Measurements from ENCODE around the gene TMEM121.
"Not testable (repeated sequence)": the region's sequence is repeated elsewhere in the genome, so short reads cannot be mapped to it uniquely, and the experiment has no call there.

The TMEM121 gene

GRCh38 chr14:105559384-105560047 lies 33.1 kb downstream of the TMEM121 start:
- H3K9ac ChIP-seq (ENCODE audit: low read length in 2 of 2); H3K27me3 ChIP-seq (ENCODE audit: control insufficient read depth in 1 of 2, insufficient read depth in 2 of 2, low read length in 2 of 2); H3K4me1 ChIP-seq (ENCODE audit: control insufficient read depth, insufficient read depth, low read length); H3K36me3 ChIP-seq (ENCODE audit: control insufficient read depth in 2 of 2, insufficient read depth in 2 of 2, low read length in 2 of 2); H3K9me3 ChIP-seq (ENCODE audit: control insufficient read depth in 2 of 2, low read length in 2 of 2); H3K4me3 ChIP-seq (ENCODE audit: low read length in 2 of 2); H3K27ac ChIP-seq (ENCODE audit: low read length): not testable (repeated sequence)

DNA sequence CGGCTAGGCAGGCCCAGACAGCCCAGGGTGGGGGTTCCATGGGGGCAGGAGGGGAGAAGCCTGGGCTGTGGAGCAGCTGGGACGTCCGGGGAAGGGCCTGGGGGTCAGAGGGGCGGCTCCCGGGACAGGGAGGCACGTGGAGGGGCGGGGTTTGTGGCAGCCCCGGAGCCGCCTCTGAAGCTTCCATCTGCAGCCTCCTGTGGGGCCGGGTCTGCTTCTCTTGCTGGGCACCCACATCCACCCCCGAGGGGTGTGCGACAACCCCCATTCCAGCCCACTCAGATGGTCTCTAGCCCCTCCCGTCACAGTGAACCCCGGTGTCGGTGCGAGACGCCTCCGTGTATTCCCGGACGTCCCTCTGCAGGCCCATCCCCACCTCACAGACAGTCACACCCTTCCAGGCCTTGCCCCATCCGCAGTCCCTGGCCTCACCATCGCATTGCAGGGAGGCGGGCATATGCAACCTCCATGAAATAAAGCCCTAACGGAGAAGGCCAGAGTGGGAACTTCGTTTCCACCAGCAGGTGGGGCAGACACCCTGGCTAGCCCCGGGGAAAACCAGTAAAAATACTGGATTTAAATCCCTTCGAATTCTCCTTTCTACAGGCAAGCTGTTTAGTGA lies 33.8 kb downstream of the TMEM121 start:
- not testable (repeated sequence) for H3K27me3 ChIP-seq (ENCODE audit: control insufficient read depth in 1 of 2, insufficient read depth in 2 of 2, low read length in 2 of 2); H3K9ac ChIP-seq (ENCODE audit: low read length in 2 of 2); H3K36me3 ChIP-seq (ENCODE audit: control insufficient read depth in 2 of 2, insufficient read depth in 2 of 2, low read length in 2 of 2); H3K9me3 ChIP-seq (ENCODE audit: control insufficient read depth in 2 of 2, low read length in 2 of 2); H3K4me1 ChIP-seq (ENCODE audit: control insufficient read depth, insufficient read depth, low read length); H3K4me3 ChIP-seq (ENCODE audit: low read length in 2 of 2); H3K27ac ChIP-seq (ENCODE audit: low read length)

DNA sequence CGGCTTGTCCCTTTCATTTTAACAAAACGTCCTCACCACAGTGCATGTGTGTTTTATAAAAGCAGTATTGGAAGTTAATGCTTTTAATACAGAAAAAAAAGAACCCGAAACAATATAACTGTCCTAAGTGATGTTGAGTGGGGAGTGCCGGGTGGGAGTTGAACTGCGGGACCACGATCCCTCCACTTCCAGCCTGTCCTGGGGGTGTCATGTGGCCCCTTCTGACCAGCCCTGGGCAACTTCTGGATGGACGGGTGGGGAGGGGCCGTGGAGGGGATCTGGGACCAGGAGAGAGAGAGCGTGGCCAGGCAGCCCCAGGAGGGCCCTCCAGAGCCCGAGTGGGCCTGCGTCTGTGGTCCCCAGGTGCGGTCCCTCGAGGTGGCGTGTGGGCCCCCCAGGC lies 35.0 kb downstream of the TMEM121 start:
- not testable (repeated sequence) for H3K4me3 ChIP-seq (ENCODE audit: low read length in 2 of 2); H3K9me3 ChIP-seq (ENCODE audit: control insufficient read depth in 2 of 2, low read length in 2 of 2); H3K27me3 ChIP-seq (ENCODE audit: control insufficient read depth in 1 of 2, insufficient read depth in 2 of 2, low read length in 2 of 2); H3K4me1 ChIP-seq (ENCODE audit: control insufficient read depth, insufficient read depth, low read length); H3K9ac ChIP-seq (ENCODE audit: low read length in 2 of 2); H3K27ac ChIP-seq (ENCODE audit: low read length); H3K36me3 ChIP-seq (ENCODE audit: control insufficient read depth in 2 of 2, insufficient read depth in 2 of 2, low read length in 2 of 2)

GRCh38 chr14:105562713-105563346 lies 36.4 kb downstream of the TMEM121 start:
- Histone ChIP-seq H3K36me3 (ENCODE audit: control insufficient read depth in 2 of 2, insufficient read depth in 2 of 2, low read length in 2 of 2) (no peaks in the 10 kb centered on the region), H3K9ac (ENCODE audit: low read length in 2 of 2) (no peak overlapping the region), H3K27ac (ENCODE audit: low read length) (no peak overlapping the region), H3K27me3 (ENCODE audit: control insufficient read depth in 1 of 2, insufficient read depth in 2 of 2, low read length in 2 of 2) (no peaks in the 10 kb centered on the region), H3K9me3 (ENCODE audit: control insufficient read depth in 2 of 2, low read length in 2 of 2) (no peaks in the 10 kb centered on the region), H3K4me1 (ENCODE audit: control insufficient read depth, insufficient read depth, low read length) (no peaks in the 10 kb centered on the region), H3K4me3 (ENCODE audit: low read length in 2 of 2) (no peak overlapping the region)

DNA sequence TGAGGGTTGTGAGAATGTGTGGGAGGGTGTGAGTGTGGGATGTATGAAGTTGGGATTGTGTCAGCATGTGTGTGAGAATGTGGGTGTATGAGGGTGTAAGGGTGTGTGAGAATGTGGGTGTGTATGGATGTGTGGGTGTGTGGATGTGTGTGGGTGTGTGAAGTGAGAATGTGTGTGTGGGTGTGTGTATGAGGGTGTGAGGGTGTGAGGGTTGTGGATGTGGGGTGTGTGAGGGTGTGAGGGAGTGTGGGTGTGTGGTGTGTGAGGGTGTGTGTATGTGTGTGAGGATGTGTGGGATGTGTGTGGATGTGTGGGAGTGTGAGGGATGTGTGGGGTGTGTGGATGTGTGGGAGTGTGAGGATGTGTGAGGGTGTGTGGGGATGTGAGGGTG lies 37.0 kb downstream of the TMEM121 start:
- H3K27ac ChIP-seq (ENCODE audit: low read length), result no peak overlapping the region
- no peak overlapping the region for H3K9ac ChIP-seq (ENCODE audit: low read length in 2 of 2)
- H3K36me3 ChIP-seq (ENCODE audit: control insufficient read depth in 2 of 2, insufficient read depth in 2 of 2, low read length in 2 of 2), result no peaks in the 10 kb centered on the region
- no peak overlapping the region for H3K4me3 ChIP-seq (ENCODE audit: low read length in 2 of 2)
- H3K4me1 ChIP-seq (ENCODE audit: control insufficient read depth, insufficient read depth, low read length), result no peaks in the 10 kb centered on the region
- H3K9me3 ChIP-seq (ENCODE audit: control insufficient read depth in 2 of 2, low read length in 2 of 2), result no peaks in the 10 kb centered on the region
- no peaks in the 10 kb centered on the region for H3K27me3 ChIP-seq (ENCODE audit: control insufficient read depth in 1 of 2, insufficient read depth in 2 of 2, low read length in 2 of 2)

DNA sequence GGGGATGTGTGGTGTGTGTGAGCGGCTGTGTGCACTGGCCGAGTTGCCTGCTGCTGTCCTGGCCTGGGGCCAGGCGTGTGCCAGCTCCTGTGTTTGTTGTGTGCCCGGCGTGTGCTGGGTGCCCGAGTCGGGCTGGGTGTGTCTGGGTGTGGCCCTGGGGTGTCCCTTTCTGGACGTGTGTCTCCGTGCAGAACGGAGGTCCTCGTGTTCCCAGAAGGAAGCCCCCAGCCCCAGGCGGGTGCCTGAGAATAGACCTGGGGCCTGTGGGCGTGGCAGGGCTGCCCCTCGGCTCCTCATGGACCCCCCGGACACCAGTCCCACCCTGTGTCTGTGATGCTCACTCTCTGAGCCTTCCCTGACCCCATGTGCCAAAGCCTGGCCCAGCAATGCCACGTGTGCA lies 38.2 kb downstream of the TMEM121 start:
- H3K4me1 ChIP-seq (ENCODE audit: control insufficient read depth, insufficient read depth, low read length); H3K9ac ChIP-seq (ENCODE audit: low read length in 2 of 2); H3K4me3 ChIP-seq (ENCODE audit: low read length in 2 of 2); H3K27ac ChIP-seq (ENCODE audit: low read length); H3K9me3 ChIP-seq (ENCODE audit: control insufficient read depth in 2 of 2, low read length in 2 of 2); H3K27me3 ChIP-seq (ENCODE audit: control insufficient read depth in 1 of 2, insufficient read depth in 2 of 2, low read length in 2 of 2); H3K36me3 ChIP-seq (ENCODE audit: control insufficient read depth in 2 of 2, insufficient read depth in 2 of 2, low read length in 2 of 2): not testable (repeated sequence)

DNA sequence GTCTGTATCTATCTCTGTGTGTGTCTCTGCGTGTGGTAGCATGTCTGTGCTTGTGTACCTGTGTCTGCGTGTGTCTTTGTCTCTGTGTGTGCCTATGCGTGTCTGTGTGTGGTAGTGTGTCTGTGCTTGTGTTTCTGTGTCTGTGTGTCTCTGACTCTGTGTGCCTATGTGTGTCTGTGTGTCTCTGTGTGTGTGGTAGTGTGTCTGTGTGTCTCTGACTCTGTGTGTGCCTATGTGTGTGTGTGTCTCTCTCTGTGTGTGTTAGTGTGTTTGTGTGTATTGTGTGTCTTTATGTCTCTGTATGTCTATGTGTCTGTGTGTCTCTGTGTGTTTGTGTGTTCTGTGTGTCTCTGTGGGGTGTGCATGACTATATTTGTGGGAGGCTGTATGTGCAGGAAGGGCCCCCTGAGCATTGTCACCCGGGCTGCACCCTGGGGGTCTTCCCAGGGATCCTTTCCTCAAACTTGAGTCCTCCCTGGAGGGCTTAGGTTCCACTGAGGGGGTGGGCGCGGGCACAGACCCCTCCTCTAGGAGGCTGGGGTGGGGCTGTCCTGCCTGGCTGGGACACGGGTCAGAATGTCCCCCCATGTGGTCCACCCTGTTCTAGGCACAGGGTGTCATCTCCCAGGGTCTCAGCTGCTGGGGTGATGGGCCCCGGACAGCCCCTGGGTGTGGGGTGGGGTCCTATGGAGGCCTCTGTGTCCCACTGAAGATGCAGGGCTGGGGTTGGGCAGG lies 39.0 kb downstream of the TMEM121 start:
- H3K27me3 ChIP-seq (ENCODE audit: control insufficient read depth in 1 of 2, insufficient read depth in 2 of 2, low read length in 2 of 2); H3K36me3 ChIP-seq (ENCODE audit: control insufficient read depth in 2 of 2, insufficient read depth in 2 of 2, low read length in 2 of 2); H3K9ac ChIP-seq (ENCODE audit: low read length in 2 of 2); H3K4me1 ChIP-seq (ENCODE audit: control insufficient read depth, insufficient read depth, low read length); H3K27ac ChIP-seq (ENCODE audit: low read length); H3K4me3 ChIP-seq (ENCODE audit: low read length in 2 of 2); H3K9me3 ChIP-seq (ENCODE audit: control insufficient read depth in 2 of 2, low read length in 2 of 2): not testable (repeated sequence)

DNA sequence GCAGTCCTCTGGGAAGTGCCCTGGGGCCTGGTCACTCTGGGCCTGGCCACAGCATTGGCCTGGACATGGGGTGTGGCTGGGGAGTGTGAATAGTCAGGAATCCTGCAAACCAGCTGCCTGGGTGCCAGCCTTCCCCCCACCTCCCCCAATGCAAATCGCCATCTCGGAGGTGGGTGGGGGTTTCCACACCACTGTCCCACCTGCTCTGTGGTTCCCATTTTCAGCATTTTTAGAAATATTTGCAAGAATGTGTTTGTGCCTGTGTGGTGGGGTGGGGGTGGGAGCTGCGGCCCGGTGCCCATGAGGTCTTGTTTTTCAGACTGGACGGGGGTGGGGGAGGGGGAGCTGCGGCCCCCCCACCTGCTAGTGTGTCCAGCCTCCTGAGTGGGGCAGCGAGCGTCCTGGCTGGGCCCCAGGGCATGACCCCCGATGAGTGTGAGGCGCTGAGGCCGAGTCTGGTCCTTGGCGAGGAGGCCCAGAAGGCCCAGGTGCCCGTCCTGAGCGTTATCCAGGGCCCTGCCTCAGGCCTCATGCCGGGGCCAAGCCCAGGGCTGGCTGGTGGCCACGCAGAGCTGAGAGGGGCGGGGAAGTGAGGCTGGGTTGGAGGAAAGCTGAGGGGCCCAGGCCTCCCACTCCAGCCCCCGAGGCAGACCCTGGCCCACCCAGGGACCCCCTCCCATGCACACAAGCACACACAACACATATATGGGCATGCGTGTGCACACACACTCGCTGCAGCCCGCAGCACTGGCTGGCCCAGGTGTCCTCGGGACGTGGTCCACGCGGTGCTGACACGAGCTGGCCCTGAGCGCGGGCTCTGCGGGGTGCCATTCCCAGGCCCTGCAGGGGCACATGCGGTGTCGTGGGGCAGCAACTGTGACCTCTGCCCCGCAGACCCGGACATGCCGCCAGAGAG lies 40.1 kb downstream of the TMEM121 start:
- not testable (repeated sequence) for H3K4me3 ChIP-seq (ENCODE audit: low read length in 2 of 2); H3K36me3 ChIP-seq (ENCODE audit: control insufficient read depth in 2 of 2, insufficient read depth in 2 of 2, low read length in 2 of 2); H3K4me1 ChIP-seq (ENCODE audit: control insufficient read depth, insufficient read depth, low read length); H3K27me3 ChIP-seq (ENCODE audit: control insufficient read depth in 1 of 2, insufficient read depth in 2 of 2, low read length in 2 of 2); H3K27ac ChIP-seq (ENCODE audit: low read length); H3K9me3 ChIP-seq (ENCODE audit: control insufficient read depth in 2 of 2, low read length in 2 of 2); H3K9ac ChIP-seq (ENCODE audit: low read length in 2 of 2)

GRCh38 chr14:105567164-105568103 lies 41.1 kb downstream of the TMEM121 start:
- not testable (repeated sequence) for H3K4me1 ChIP-seq (ENCODE audit: control insufficient read depth, insufficient read depth, low read length); H3K27ac ChIP-seq (ENCODE audit: low read length); H3K36me3 ChIP-seq (ENCODE audit: control insufficient read depth in 2 of 2, insufficient read depth in 2 of 2, low read length in 2 of 2)

More at GRCh38 chr14:105567164-105568103, 41.1 kb downstream of the TMEM121 start:
- H3K4me3 ChIP-seq (ENCODE audit: low read length in 2 of 2); H3K27me3 ChIP-seq (ENCODE audit: control insufficient read depth in 1 of 2, insufficient read depth in 2 of 2, low read length in 2 of 2); H3K9me3 ChIP-seq (ENCODE audit: control insufficient read depth in 2 of 2, low read length in 2 of 2); H3K9ac ChIP-seq (ENCODE audit: low read length in 2 of 2): not testable (repeated sequence)
